Measurements from ENCODE around the gene SNED1.

GRCh38 chr2:240960971-240961876 is 37.2 kb upstream of the SNED1 start:
- TF ChIP-seq POLR2A (IDR thresholded peaks at IDR 0.05) = no peak
- no peak for TF ChIP-seq CTCF (IDR thresholded peaks at IDR 0.05)

All from breast epithelium (tissue), 3 donors.